Spleen (tissue), 7 donors: ENCODE results near the gene SH3RF3.
"Not testable (repeated sequence)": the region's sequence is repeated elsewhere in the genome, so short reads cannot be mapped to it uniquely, and the experiment has no call there.

ENCODE experiments used
- POLR2A ChIP-seq, 3 donors: fragments of 450-650 bp; IDR thresholded peaks; one replicate each; pipeline ENCODE4 v1.5.1; 2017; ENCODE audit warnings: antibody characterized with exemption in 3 of 3, mild to moderate bottlenecking in 1 of 3
- TF ChIP-seq, protein P1 (sequence below), 11 experiments: fragments of 200-600 bp in 7 of 11; fragments of 450-650 bp in 4 of 11; sonication (generic) in 4 of 11; IDR thresholded peaks in 8 of 11; conservative IDR thresholded peaks in 3 of 11; 1 replicate in 7 of 11; 2 replicates in 4 of 11; pipeline versions ENCODE4 v1.4.0 to v1.8.0; 2016 to 2021; ENCODE audit warnings: antibody characterized with exemption in 11 of 11, inconsistent platforms in 4 of 11, mild to moderate bottlenecking in 1 of 11
- donor health status: DM: no; HTN: no; CAD: no; lungs with moderate emphysema.
- donor health status: DM: no; HTN: no; CAD: no.
- donor health status: DM: no; HTN: no; CAD: no.

DNA sequence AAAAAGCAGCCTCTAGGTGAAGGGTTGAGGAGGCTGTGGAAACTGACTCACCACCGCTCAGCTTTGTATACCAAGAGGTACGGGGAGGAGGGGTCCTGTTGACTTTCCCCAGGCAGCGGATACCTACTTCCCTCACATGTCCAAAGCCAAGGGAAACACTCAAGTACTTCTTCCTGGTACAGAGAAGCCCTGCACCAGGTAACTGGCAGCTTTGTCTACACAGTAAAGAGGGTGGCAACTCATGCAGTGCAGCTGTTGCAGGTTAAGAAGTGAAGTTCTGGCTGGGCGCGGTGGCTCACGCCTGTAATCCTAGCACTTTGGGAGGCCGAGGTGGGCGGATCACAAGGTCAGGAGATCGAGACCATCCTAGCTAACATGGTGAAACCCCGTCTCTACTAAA lies 8.3 kb upstream of the SH3RF3 start:
- TF ChIP-seq, protein P1, sequence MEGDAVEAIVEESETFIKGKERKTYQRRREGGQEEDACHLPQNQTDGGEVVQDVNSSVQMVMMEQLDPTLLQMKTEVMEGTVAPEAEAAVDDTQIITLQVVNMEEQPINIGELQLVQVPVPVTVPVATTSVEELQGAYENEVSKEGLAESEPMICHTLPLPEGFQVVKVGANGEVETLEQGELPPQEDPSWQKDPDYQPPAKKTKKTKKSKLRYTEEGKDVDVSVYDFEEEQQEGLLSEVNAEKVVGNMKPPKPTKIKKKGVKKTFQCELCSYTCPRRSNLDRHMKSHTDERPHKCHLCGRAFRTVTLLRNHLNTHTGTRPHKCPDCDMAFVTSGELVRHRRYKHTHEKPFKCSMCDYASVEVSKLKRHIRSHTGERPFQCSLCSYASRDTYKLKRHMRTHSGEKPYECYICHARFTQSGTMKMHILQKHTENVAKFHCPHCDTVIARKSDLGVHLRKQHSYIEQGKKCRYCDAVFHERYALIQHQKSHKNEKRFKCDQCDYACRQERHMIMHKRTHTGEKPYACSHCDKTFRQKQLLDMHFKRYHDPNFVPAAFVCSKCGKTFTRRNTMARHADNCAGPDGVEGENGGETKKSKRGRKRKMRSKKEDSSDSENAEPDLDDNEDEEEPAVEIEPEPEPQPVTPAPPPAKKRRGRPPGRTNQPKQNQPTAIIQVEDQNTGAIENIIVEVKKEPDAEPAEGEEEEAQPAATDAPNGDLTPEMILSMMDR (IDR thresholded peaks at IDR 0.05 in 8 of 11, conservative IDR thresholded peaks at IDR 0.05 in 3 of 11): not testable (repeated sequence)
- TF ChIP-seq POLR2A (IDR thresholded peaks at IDR 0.05): not testable (repeated sequence)
